ENCODE results near the gene GFRA4.

GFRA4 gene

DNA sequence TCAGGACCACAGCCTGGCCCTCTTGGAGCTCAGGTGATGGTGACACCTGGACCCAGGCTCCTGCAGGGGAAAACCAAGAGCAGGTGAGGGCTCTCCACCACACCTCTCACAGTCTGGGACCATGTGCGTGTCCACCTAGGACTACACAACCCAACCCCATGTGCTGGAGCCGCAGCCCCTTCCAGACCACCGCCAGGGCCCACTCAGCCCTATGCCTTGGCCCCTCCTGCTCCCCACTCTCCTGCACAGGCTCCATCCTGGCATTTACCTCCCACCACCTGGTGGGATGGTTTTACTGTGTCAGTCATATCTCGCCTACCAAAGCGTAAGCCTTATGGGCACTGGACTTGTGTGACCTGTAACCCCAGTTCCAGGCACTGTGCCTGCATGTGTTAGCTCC is 31.7 kb upstream of the GFRA4 start:
- in situ Hi-C loops (cut with HindIII; ENCODE audit: low sequenced_read_pairs), result no loop called here
- no peak for TF ChIP-seq CTCF (IDR thresholded peaks at IDR 0.05; ENCODE audit: low read depth, low read length)
- no peak for DNase-seq (ENCODE audit: low read depth, low spot score)
- H3K4me3 ChIP-seq (ENCODE audit: low read depth, low read length), result no peak overlapping the region

- no peak overlapping the region for H3K4me3 ChIP-seq (ENCODE audit: low read depth, low read length)
- in situ Hi-C loops (cut with HindIII; ENCODE audit: low sequenced_read_pairs), result no loop called here
- DNase-seq (ENCODE audit: low read depth, low spot score), result no peak
- no peak for TF ChIP-seq CTCF (IDR thresholded peaks at IDR 0.05; ENCODE audit: low read depth, low read length)
Observed at GRCh38 chr20:3693376-3693775, 30.2 kb upstream of the GFRA4 start.

DNA sequence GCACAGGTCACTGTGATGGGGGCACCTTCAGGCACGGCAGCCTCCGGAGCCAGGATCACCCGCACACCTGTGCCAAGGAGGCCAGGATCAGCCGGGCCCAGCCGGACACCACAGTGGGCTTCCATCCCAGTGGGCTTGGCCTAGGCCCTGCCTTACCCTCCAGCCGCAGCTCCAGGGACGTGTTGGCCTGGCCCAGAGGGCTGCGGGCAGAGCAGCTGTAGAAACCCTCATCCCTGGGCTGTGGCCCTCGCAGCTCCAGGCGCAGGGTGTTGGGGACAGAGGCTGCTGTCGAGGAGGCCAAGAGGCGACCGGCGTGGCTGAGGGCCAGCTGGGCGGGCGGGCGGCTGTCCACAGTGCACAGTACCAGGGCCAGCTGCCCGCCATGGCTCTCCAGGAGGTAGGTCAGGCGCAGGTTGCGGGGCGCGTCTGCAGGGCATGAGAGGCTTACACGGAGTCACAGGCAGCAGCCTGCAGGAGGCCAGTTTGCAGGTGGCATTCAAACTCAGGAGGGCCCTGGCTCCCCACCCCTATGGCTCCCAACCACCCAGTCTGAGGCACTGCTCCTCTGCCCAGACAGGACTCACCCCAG is 29.6 kb upstream of the GFRA4 start:
- TF ChIP-seq CTCF (IDR thresholded peaks at IDR 0.05; ENCODE audit: low read depth, low read length), result no peak
- no peak overlapping the region for H3K4me3 ChIP-seq (ENCODE audit: low read depth, low read length)
- in situ Hi-C loops (cut with HindIII; ENCODE audit: low sequenced_read_pairs), result no loop called here
- DNase-seq (ENCODE audit: low read depth, low spot score), result no peak

DNA sequence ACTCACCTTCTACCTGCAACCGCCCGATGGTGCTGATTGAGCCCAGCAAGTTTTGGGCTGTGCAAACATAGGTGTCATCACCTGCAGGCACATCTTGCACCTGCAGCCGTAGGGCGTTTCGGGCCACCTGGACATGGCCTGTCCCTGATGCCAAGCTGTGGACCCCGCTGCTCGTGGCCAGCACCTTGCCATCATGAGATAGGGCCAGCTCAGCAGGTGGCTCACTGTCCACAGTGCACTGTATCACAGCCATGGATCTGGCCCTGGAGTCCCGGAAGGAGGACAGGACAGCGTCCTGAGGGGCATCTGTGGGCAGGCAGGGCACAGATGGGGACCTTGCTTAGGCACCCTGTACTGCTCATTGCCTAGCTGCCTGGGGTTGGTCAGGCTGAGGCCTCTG is 28.7 kb upstream of the GFRA4 start:
- no peak for DNase-seq (ENCODE audit: low read depth, low spot score)
- in situ Hi-C loops (cut with HindIII; ENCODE audit: low sequenced_read_pairs), result no loop called here
- H3K4me3 ChIP-seq (ENCODE audit: low read depth, low read length), result no peak overlapping the region
- no peak for TF ChIP-seq CTCF (IDR thresholded peaks at IDR 0.05; ENCODE audit: low read depth, low read length)

GRCh38 chr20:3691306-3691705 is 28.1 kb upstream of the GFRA4 start:
- DNase-seq (ENCODE audit: low read depth, low spot score), result no peak
- H3K4me3 ChIP-seq (ENCODE audit: low read depth, low read length), result no peak overlapping the region
- in situ Hi-C loops (cut with HindIII; ENCODE audit: low sequenced_read_pairs), result no loop called here
- TF ChIP-seq CTCF (IDR thresholded peaks at IDR 0.05; ENCODE audit: low read depth, low read length), result no peak

- no peak for DNase-seq (ENCODE audit: low read depth, low spot score)
- no peak for TF ChIP-seq CTCF (IDR thresholded peaks at IDR 0.05; ENCODE audit: low read depth, low read length)
- H3K4me3 ChIP-seq (ENCODE audit: low read depth, low read length), result no peak overlapping the region
- in situ Hi-C loops (cut with HindIII; ENCODE audit: low sequenced_read_pairs), result no loop called here
Observed at GRCh38 chr20:3690413-3690812, 27.2 kb upstream of the GFRA4 start.

DNA sequence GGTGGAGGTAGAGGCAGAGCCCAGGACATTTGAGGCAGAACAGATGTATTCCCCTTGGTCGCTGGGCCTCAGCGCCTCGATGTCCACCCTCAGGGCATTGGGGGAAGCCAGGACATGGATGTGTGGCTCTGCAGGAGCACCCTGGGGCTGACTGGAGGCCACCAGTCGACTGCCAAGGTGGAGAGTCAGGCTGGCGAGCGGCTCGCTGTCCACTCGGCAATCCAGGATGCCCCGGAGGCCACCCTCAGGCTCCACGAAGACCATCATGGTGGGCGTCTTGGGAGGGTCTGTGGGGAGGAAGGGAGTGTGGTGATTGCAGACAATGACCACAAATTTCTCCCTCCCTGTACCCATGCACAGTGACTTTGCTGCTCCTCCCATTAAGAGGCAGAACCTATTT is 26.8 kb upstream of the GFRA4 start:
- DNase-seq (ENCODE audit: low read depth, low spot score), result no peak
- in situ Hi-C loops (cut with HindIII; ENCODE audit: low sequenced_read_pairs), result no loop called here
- TF ChIP-seq CTCF (IDR thresholded peaks at IDR 0.05; ENCODE audit: low read depth, low read length), result no peak
- no peak overlapping the region for H3K4me3 ChIP-seq (ENCODE audit: low read depth, low read length)
